Activated CD4-positive, CD25-positive, alpha-beta regulatory T cell treated with anti-CD3 and anti-CD28 coated beads, Interleukin-2, amount 50 U/mL, for 24 hours (primary cell): ENCODE measurements around the gene RASSF3.

Source experiments
- ATAC-seq, 2 donors: fragments of 150-1000 bp; cut with Tn5 transposase; one replicate each; pipeline ENCODE4 v1.10.0; 2021; ENCODE audit warnings: mild to moderate bottlenecking in 1 of 2, moderate library complexity in 1 of 2

The RASSF3 gene

GRCh38 chr12:64634508-64635092 is 24.3 kb downstream of the RASSF3 start:
- ATAC-seq: no peak

- ATAC-seq: peak; percentile 86 to 89
Measured at GRCh38 chr12:64635356-64635998, 25.2 kb downstream of the RASSF3 start.

GRCh38 chr12:64636856-64637255 is 26.6 kb downstream of the RASSF3 start:
- ATAC-seq: no peak

GRCh38 chr12:64639466-64639865 is 29.2 kb downstream of the RASSF3 start:
- no peak for ATAC-seq

GRCh38 chr12:64646318-64646717 is 36.0 kb downstream of the RASSF3 start:
- ATAC-seq: no peak

- no peak for ATAC-seq
Measured at GRCh38 chr12:64649487-64649886, 39.2 kb downstream of the RASSF3 start.

- ATAC-seq: no peak
Measured at GRCh38 chr12:64650762-64651161, 40.5 kb downstream of the RASSF3 start.

- no peak for ATAC-seq
Measured at GRCh38 chr12:64652346-64652745, 42.1 kb downstream of the RASSF3 start.

GRCh38 chr12:64653123-64653522 is 42.8 kb downstream of the RASSF3 start:
- no peak for ATAC-seq

- ATAC-seq: peak in 1 of 2 donors; percentile 44
Measured at GRCh38 chr12:64653907-64654306, 43.6 kb downstream of the RASSF3 start.

GRCh38 chr12:64655141-64655540 is 44.8 kb downstream of the RASSF3 start:
- no peak for ATAC-seq

GRCh38 chr12:64656429-64656828 is 46.1 kb downstream of the RASSF3 start:
- ATAC-seq: no peak

- no peak for ATAC-seq
Measured at GRCh38 chr12:64658892-64659481, 48.7 kb downstream of the RASSF3 start.

- ATAC-seq: peak; percentile 44 to 50
Measured at GRCh38 chr12:64660237-64661018, 50.1 kb downstream of the RASSF3 start.

GRCh38 chr12:64663015-64663414 is 52.7 kb downstream of the RASSF3 start:
- no peak for ATAC-seq

GRCh38 chr12:64665514-64665913 is 55.2 kb downstream of the RASSF3 start:
- peak; percentile 50 to 53 for ATAC-seq

- peak in 1 of 2 donors; percentile 1 for ATAC-seq
Measured at GRCh38 chr12:64666054-64666914, 56.0 kb downstream of the RASSF3 start.

- ATAC-seq: no peak
Measured at GRCh38 chr12:64667793-64668192, 57.5 kb downstream of the RASSF3 start.

- ATAC-seq: peak; percentile 77 to 82
Measured at GRCh38 chr12:64669270-64669842, 59.1 kb downstream of the RASSF3 start.

- ATAC-seq: no peak
Measured at GRCh38 chr12:64670019-64670418, 59.7 kb downstream of the RASSF3 start.

- ATAC-seq: peak; percentile 59 to 69
Measured at GRCh38 chr12:64670919-64671639, 60.8 kb downstream of the RASSF3 start.
